GM18867 (cell line): ENCODE measurements around the gene MAP1LC3B.

Experiments used
- ATAC-seq: cut with Tn5 transposase; IDR thresholded peaks from one replicate; pipeline ENCODE4 v1.9.1; 2021; ENCODE audit warnings: mild to moderate bottlenecking, moderate library complexity; ENCODE audit not compliant: unreplicated experiment

MAP1LC3B gene

DNA sequence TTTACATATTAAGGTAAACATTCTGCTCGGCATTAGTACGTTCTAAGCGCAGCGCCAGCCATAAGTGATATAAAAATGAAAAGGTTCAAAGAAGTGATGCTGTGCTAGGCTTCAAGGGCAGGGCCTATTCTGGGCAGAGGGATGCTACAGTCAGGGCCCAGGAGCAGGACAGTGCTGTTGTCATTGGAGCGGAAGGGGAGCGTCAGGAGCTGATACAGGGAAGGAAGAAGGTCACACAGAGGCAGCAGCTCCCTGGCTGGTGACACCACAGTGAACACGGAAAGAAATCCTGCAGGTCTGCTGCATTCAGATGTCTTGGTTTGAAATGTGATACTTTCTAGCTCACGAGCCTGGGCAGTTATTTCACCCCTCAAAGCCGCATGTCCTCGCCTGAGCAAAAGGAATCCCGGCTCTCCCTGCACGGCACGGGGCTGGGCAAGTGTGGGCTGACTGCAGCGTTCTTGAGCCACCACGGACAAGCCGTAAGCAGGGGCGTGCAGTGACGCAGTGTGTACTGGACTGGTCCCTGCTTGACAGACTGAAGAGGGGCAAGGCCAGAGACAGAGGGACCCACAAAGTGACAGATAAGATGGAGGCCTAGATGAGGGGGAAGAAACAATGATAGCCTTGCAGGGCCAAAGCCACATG is 59.6 kb downstream of the MAP1LC3B start:
- no peak for ATAC-seq

DNA sequence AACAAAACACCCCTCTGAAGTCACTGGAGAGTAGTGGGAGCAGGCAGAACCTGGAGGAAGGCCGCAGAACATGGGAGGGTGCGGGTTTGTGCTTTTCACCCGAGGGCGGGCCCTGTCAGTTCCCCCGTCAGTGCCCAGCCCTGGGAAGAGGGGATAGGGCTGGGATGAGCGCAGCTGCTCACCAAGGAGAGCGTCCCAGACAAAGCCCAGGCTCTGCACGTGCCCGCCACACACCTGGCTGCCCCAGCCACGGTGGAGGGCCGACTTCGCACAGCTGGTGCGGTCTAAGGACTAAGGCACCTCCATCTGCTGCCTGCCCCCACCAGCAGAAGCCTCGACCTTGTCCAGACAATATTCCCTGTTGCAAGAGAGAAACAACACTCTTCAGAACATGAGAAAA is 61.2 kb downstream of the MAP1LC3B start:
- no peak for ATAC-seq
